Measurements from ENCODE around the gene ZMIZ1.
A peak's percentile ranks its signal among the peaks of the same experiment; 100 is the strongest.

ZMIZ1 gene

GRCh38 chr10:79185067-79185774 lies 116.5 kb downstream of the ZMIZ1 start:
- Histone ChIP-seq H3K27me3 (replicated peaks) (no peaks in the 10 kb centered on the region), H3K4me3 (ENCODE audit: low read depth, low read length) (no peak overlapping the region), H3K27ac (no peak overlapping the region), H3K36me3 (replicated peaks) (peaks cover 2% of the 10 kb centered on the region)
- in situ Hi-C loops (cut with HindIII; ENCODE audit: low pct_ligation_motif_present, low sequenced_read_pairs): no loop called here
- DNase-seq: no peak
- TF ChIP-seq CTCF (IDR thresholded peaks at IDR 0.05; ENCODE audit: low read depth, low read length, missing control alignments): no peak

- Histone ChIP-seq H3K36me3 (replicated peaks) (peaks cover 2% of the 10 kb centered on the region), H3K27ac (no peak overlapping the region)
Observed at GRCh38 chr10:79185796-79186374, 117.1 kb downstream of the ZMIZ1 start.

GRCh38 chr10:79186486-79187120 lies 117.8 kb downstream of the ZMIZ1 start:
- H3K27me3 ChIP-seq (replicated peaks): no peaks in the 10 kb centered on the region
- no peak for DNase-seq
- peaks cover 2% of the 10 kb centered on the region for H3K36me3 ChIP-seq (replicated peaks)
- H3K4me3 ChIP-seq (ENCODE audit: low read depth, low read length): no peak overlapping the region
- TF ChIP-seq CTCF (IDR thresholded peaks at IDR 0.05; ENCODE audit: low read depth, low read length, missing control alignments): peak; percentile 16
- in situ Hi-C loops (cut with HindIII; ENCODE audit: low pct_ligation_motif_present, low sequenced_read_pairs): no loop called here
- H3K27ac ChIP-seq: no peak overlapping the region

More at GRCh38 chr10:79185796-79186374, 117.1 kb downstream of the ZMIZ1 start:
- in situ Hi-C loops (cut with HindIII; ENCODE audit: low pct_ligation_motif_present, low sequenced_read_pairs): no loop called here
- no peak for TF ChIP-seq CTCF (IDR thresholded peaks at IDR 0.05; ENCODE audit: low read depth, low read length, missing control alignments)
- Histone ChIP-seq H3K4me3 (ENCODE audit: low read depth, low read length) (no peak overlapping the region), H3K27me3 (replicated peaks) (no peaks in the 10 kb centered on the region)
- DNase-seq: no peak

- no peak for TF ChIP-seq CTCF (IDR thresholded peaks at IDR 0.05; ENCODE audit: low read depth, low read length, missing control alignments)
- DNase-seq: no peak
- no peak overlapping the region for H3K27ac ChIP-seq
- in situ Hi-C loops (cut with HindIII; ENCODE audit: low pct_ligation_motif_present, low sequenced_read_pairs): no loop called here
- peaks cover 2% of the 10 kb centered on the region for H3K36me3 ChIP-seq (replicated peaks)
- H3K4me3 ChIP-seq (ENCODE audit: low read depth, low read length): no peak overlapping the region
- no peaks in the 10 kb centered on the region for H3K27me3 ChIP-seq (replicated peaks)
Observed at GRCh38 chr10:79187121-79187940, 118.6 kb downstream of the ZMIZ1 start.

GRCh38 chr10:79188154-79188965 lies 119.6 kb downstream of the ZMIZ1 start:
- H3K36me3 ChIP-seq (replicated peaks): peaks cover 2% of the 10 kb centered on the region
- in situ Hi-C loops (cut with HindIII; ENCODE audit: low pct_ligation_motif_present, low sequenced_read_pairs): no loop called here
- H3K27ac ChIP-seq: no peak overlapping the region
- no peak for TF ChIP-seq CTCF (IDR thresholded peaks at IDR 0.05; ENCODE audit: low read depth, low read length, missing control alignments)
- no peak for DNase-seq
- H3K27me3 ChIP-seq (replicated peaks): no peaks in the 10 kb centered on the region
- no peak overlapping the region for H3K4me3 ChIP-seq (ENCODE audit: low read depth, low read length)

Measured in brain microvascular endothelial cell (primary cell).